GM10266 (cell line): ENCODE measurements around the gene SPEG.
A peak's percentile ranks its signal among the peaks of the same experiment; 100 is the strongest.

Source experiments
- DNase-seq: peaks from one replicate; pipeline ENCODE4 v3.0.0; 2012; ENCODE audit errors: extremely low spot score
- TF ChIP-seq, protein P1 (sequence below): IDR thresholded peaks from 2 replicates; pipeline ENCODE4 v1.5.1; 2012; ENCODE audit warnings: mild to moderate bottlenecking, low read depth; ENCODE audit not compliant: control insufficient read depth, insufficient read depth; ENCODE audit errors: missing control alignments

SPEG gene

GRCh38 chr2:219537657-219538488, 103.2 kb downstream of the SPEG start:
- no peak for DNase-seq

GRCh38 chr2:219538504-219538951, 103.9 kb downstream of the SPEG start:
- TF ChIP-seq, protein P1, sequence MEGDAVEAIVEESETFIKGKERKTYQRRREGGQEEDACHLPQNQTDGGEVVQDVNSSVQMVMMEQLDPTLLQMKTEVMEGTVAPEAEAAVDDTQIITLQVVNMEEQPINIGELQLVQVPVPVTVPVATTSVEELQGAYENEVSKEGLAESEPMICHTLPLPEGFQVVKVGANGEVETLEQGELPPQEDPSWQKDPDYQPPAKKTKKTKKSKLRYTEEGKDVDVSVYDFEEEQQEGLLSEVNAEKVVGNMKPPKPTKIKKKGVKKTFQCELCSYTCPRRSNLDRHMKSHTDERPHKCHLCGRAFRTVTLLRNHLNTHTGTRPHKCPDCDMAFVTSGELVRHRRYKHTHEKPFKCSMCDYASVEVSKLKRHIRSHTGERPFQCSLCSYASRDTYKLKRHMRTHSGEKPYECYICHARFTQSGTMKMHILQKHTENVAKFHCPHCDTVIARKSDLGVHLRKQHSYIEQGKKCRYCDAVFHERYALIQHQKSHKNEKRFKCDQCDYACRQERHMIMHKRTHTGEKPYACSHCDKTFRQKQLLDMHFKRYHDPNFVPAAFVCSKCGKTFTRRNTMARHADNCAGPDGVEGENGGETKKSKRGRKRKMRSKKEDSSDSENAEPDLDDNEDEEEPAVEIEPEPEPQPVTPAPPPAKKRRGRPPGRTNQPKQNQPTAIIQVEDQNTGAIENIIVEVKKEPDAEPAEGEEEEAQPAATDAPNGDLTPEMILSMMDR: no peak

More at GRCh38 chr2:219537657-219538488, 103.2 kb downstream of the SPEG start:
- TF ChIP-seq, protein P1: no peak

GRCh38 chr2:219538956-219539788, 104.5 kb downstream of the SPEG start:
- DNase-seq: no peak
- TF ChIP-seq, protein P1: no peak

More at GRCh38 chr2:219538504-219538951, 103.9 kb downstream of the SPEG start:
- DNase-seq: no peak

- no peak for DNase-seq
These were observed 105.5 kb downstream of the SPEG start for GRCh38 chr2:219539926-219540678.

GRCh38 chr2:219540784-219541504, 106.3 kb downstream of the SPEG start:
- TF ChIP-seq, protein P1: no peak
- DNase-seq: no peak

More at GRCh38 chr2:219539926-219540678, 105.5 kb downstream of the SPEG start:
- TF ChIP-seq, protein P1: no peak

DNA sequence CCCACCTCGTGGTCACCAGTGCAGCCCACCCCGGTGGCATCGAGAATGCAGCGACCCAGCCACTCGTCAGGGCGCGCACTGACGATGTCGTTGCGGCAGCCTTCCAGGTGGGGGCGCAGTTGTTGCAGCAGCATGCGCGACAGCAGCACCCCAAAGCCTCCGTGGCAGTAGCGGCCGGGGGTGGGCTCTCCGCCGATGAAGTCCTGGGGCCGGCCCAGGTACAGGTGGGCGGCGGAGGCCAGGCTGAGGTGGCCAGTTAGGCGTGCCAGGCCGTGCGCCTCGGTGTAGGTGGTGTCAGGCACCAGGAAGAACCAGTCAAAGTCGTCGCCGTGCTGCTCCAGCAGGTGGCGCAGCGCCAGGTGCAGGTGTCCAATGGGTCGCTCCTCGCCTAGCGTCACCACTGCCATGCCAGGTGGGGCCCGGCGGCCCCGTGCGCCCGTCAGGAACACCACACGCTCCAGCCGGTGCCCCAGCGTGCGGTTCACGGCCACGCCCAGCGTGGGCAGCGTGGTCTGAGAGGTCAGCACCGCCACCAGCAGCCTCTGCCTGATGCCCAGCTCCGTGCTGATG, 107.1 kb downstream of the SPEG start:
- TF ChIP-seq, protein P1: peak; percentile 97
- peak; percentile 91 for DNase-seq
